Peyer's patch (tissue), 4 donors: ENCODE results near the gene VPS4B. TPM values are rescaled to one million over a fixed set of nuclear protein-coding genes. Genes with fewer than 3 reads are reported as not detected.
A peak's percentile ranks its signal among the peaks of the same experiment; 100 is the strongest.

Experiments used
- DNase-seq, 3 donors: peaks; one replicate each; pipeline ENCODE4 v3.0.0-alpha.2; 2017 to 2019
- H3K27ac ChIP-seq, 4 donors: fragments of 200-600 bp; sonication (generic); one replicate each; pipeline ENCODE4 v1.5.1; 2016 to 2019
- H3K27me3 ChIP-seq, 2 donors: fragments of 200-600 bp; sonication (generic); one replicate each; pipeline ENCODE4 v1.5.1; 2019
- H3K36me3 ChIP-seq, 3 donors: fragments of 200-600 bp; sonication (generic); one replicate each; pipeline ENCODE4 v1.5.1; 2016 to 2019
- H3K4me1 ChIP-seq, 4 donors: fragments of 200-600 bp; sonication (generic); one replicate each; pipeline ENCODE4 v1.5.1; 2016 to 2019
- H3K4me3 ChIP-seq, 4 donors: fragments of 200-600 bp; sonication (generic); 1 replicate in 3 of 4; 2 replicates in 1 of 4; pipeline ENCODE4 v1.5.1; 2016 to 2019; ENCODE audit warnings: mild to moderate bottlenecking in 1 of 4
- H3K9me3 ChIP-seq, 4 donors: fragments of 200-600 bp; sonication (generic); one replicate each; pipeline ENCODE4 v1.5.1; 2016 to 2019; ENCODE audit warnings: mild to moderate bottlenecking in 1 of 4
- POLR2A ChIP-seq, 2 donors: fragments of 450-650 bp; IDR thresholded peaks; one replicate each; pipeline ENCODE4 v1.5.1; 2017; ENCODE audit warnings: antibody characterized with exemption in 2 of 2, mild to moderate bottlenecking in 2 of 2, moderate library complexity in 2 of 2
- total RNA-seq, 4 donors: library from RNA; depleted of rRNA; stranded (reverse); fragments of >200 nt; gene quantifications; one replicate each; pipeline ENCODE4 v1.1.0, GENCODE V29; 2016
- TF ChIP-seq, protein P1 (sequence below), 6 experiments: fragments of 450-650 bp in 4 of 6; fragments of 200-600 bp in 2 of 6; sonication (generic) in 1 of 6; IDR thresholded peaks; one replicate each; pipeline ENCODE4 v1.5.1; 2017 to 2019; ENCODE audit warnings: antibody characterized with exemption in 6 of 6, mild to moderate bottlenecking in 3 of 6, moderate library complexity in 1 of 6

Gene VPS4B
- total RNA-seq = 10 to 100 TPM; 34.7 to 68.7 (median 47.0) TPM

DNA sequence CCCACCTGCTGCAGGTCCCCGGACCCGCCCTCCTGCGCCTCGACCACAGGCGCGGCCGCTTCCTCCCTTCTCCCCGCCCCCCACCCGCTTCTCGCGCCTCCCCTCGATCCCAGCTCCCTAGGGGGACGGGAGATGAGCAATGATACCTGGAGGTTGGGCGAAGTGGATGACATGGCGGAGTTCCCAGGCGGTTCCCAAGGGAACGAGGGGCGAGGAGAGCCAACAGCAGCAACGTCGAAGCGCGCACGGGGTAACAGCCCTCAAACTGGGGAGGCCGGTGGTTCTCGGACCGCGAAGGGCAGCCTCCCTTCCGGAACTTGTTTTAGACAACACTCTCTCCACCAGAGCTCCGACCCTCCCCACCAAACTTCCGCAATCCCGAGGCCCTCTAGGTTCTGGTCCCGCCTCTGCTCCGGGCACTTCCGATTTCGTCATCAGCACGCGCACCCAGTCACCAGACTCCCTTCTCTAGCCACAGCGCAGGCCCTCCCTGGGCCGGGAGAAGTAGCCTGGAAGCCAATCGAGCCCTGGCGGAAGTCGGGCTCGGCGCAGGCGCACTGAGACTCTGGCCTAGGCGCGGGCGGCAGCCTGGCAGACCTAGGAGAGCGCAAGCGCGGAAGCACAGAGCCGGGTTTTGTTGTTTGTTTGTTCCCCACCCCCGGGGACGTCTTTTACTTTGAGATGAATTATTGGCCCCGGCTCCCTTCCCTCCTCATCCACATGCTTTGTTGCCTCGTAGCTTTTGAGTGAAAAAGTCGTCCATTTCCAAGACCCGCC, at the start of gene VPS4B:
Gene VPS4B, minus strand, starts transcription at position 390 of the 777 bp plus-strand sequence. Its CDS starts 217 bp downstream, at position 173.
- peaks cover 0 to 6% (median 4%) of the 10 kb centered on the region in 4 donors for H3K4me1 ChIP-seq
- no peaks in the 10 kb centered on the region for H3K9me3 ChIP-seq
- peak; percentile 81 to 88 for TF ChIP-seq POLR2A (IDR thresholded peaks at IDR 0.05)
- TF ChIP-seq, protein P1, sequence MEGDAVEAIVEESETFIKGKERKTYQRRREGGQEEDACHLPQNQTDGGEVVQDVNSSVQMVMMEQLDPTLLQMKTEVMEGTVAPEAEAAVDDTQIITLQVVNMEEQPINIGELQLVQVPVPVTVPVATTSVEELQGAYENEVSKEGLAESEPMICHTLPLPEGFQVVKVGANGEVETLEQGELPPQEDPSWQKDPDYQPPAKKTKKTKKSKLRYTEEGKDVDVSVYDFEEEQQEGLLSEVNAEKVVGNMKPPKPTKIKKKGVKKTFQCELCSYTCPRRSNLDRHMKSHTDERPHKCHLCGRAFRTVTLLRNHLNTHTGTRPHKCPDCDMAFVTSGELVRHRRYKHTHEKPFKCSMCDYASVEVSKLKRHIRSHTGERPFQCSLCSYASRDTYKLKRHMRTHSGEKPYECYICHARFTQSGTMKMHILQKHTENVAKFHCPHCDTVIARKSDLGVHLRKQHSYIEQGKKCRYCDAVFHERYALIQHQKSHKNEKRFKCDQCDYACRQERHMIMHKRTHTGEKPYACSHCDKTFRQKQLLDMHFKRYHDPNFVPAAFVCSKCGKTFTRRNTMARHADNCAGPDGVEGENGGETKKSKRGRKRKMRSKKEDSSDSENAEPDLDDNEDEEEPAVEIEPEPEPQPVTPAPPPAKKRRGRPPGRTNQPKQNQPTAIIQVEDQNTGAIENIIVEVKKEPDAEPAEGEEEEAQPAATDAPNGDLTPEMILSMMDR (IDR thresholded peaks at IDR 0.05) = peak in 3 of 6 experiments; percentile 9 to 20 (median 10)
- peak; percentile 98 to 100 (median 100) for DNase-seq
- no peaks in the 10 kb centered on the region for H3K27me3 ChIP-seq
- peak within 1 kb of the TSS; percentile 94 to 98 (median 96) for H3K27ac ChIP-seq
- peaks cover 0 to 17% (median 0%) of the 10 kb centered on the region in 3 donors for H3K36me3 ChIP-seq
- H3K4me3 ChIP-seq = peak within 1 kb of the TSS; percentile 75 to 100 (median 87)

DNA sequence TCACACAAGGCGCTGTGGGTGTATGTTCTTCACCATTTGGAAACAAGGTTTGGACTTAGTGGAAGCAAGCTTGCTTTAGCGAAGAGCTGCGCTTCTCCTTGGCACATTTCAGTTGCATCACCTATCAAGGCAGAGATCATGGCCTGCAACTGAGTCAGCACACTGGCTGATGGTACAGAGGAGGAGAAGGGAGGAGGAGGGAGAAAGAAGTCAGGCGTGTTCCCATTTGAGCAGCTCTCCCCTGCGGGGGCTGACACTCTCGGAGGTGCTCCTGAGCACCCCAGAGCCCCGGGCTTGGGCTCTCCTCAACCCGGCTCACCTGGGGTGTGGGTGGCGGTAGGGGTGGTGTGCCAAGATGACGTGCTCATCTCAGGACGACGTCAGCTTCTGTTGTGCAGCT, 48.5 kb upstream of the VPS4B start:
- no peak overlapping the region for H3K4me3 ChIP-seq
- no peaks in the 10 kb centered on the region for H3K4me1 ChIP-seq
- DNase-seq = no peak
- H3K27ac ChIP-seq = no peak overlapping the region
- no peaks in the 10 kb centered on the region for H3K36me3 ChIP-seq
- H3K27me3 ChIP-seq = no peaks in the 10 kb centered on the region
- TF ChIP-seq POLR2A (IDR thresholded peaks at IDR 0.05) = no peak
- TF ChIP-seq, protein P1 (IDR thresholded peaks at IDR 0.05) = no peak
- no peaks in the 10 kb centered on the region for H3K9me3 ChIP-seq

DNA sequence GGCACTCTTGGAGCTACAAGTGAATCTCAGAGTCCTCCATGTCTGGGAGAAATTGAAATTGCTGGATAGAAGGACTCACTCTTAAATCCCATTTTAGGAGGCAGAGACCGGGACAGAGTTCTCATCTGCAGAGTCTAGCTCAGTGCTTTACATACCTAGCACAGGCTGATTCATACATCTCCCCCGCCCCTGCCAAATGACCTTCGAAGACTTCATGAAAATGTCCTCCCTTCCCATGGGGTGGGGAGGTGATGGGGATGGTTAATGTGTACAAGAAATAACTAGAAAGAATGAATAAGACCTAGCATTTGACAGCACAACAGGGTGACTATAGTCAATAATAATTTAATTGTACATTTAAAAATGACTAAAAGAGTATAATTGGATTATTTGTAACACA, 46.3 kb upstream of the VPS4B start:
- no peaks in the 10 kb centered on the region for H3K4me1 ChIP-seq
- no peaks in the 10 kb centered on the region for H3K36me3 ChIP-seq
- no peak for TF ChIP-seq POLR2A (IDR thresholded peaks at IDR 0.05)
- TF ChIP-seq, protein P1 (IDR thresholded peaks at IDR 0.05) = no peak
- H3K9me3 ChIP-seq = no peaks in the 10 kb centered on the region
- H3K27ac ChIP-seq = no peak overlapping the region
- no peak for DNase-seq
- H3K27me3 ChIP-seq = no peaks in the 10 kb centered on the region
- H3K4me3 ChIP-seq = no peak overlapping the region

DNA sequence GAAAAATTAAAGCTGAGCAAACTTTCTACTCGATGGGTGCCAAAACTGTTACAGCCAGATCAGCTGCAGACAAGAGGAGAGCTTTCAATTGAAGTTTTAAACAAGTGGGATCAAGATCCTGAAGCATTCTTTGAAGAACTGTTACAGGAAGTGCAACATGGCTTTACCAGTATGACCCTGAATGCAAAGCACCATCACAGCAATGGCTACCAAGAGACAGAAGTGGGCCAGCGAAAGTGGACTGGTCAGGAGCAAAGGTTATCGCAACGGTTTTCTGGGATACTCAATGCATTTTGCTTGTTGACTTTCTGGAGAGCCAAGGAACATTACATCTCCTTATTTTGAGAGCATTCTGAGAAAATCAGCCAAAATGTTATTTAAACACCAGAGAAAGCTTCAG, 45.4 kb upstream of the VPS4B start:
- Histone ChIP-seq H3K4me3 (no peak overlapping the region), H3K4me1 (no peaks in the 10 kb centered on the region), H3K27ac (no peak overlapping the region), H3K9me3 (no peaks in the 10 kb centered on the region), H3K27me3 (no peaks in the 10 kb centered on the region), H3K36me3 (no peaks in the 10 kb centered on the region)
- no peak for TF ChIP-seq POLR2A (IDR thresholded peaks at IDR 0.05)
- TF ChIP-seq, protein P1 (IDR thresholded peaks at IDR 0.05) = no peak
- no peak for DNase-seq

DNA sequence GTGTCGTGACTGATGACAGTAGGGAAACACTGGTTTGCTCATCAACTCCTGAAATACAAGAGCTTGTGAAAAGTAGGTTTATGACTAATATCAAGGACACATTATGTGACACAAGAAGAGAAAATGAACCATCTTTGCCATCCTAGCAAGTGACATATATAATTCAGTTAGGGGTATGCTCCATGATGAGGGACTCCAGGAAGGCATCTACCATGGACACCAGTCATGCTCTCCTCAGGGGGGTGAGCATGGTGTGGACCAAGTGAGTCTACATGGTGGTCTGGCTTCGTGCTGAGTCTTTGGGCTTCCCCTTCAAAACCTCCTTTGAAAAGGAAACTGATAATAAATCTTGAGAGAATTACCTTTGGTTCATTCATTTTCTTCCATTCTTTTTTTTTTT, 42.8 kb upstream of the VPS4B start:
- Histone ChIP-seq H3K4me1 (no peaks in the 10 kb centered on the region), H3K27me3 (no peaks in the 10 kb centered on the region), H3K36me3 (no peaks in the 10 kb centered on the region), H3K4me3 (no peak overlapping the region), H3K27ac (no peak overlapping the region), H3K9me3 (no peaks in the 10 kb centered on the region)
- TF ChIP-seq POLR2A (IDR thresholded peaks at IDR 0.05) = no peak
- no peak for DNase-seq

DNA sequence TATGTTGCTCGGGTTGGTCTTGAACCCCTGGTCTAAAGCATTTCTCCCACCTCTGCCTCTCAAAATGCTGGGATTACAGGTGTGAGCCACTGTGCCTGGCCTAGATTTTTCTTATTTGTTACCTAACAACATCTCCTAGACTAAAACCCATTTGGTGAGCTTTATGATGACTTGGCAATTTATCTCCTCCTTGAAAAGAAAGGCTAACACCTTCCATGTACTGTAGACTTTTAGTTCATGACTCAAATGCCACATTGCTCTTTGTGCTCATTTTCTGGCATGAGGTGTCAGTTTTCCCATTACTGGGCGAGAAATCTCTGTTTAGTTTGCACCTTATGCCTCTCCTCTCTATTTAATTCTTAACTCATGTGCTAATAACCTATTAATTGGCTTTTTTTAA, 42.2 kb upstream of the VPS4B start:
- no peak for DNase-seq
- H3K9me3 ChIP-seq = no peaks in the 10 kb centered on the region
- TF ChIP-seq, protein P1 (IDR thresholded peaks at IDR 0.05) = no peak
- no peak for TF ChIP-seq POLR2A (IDR thresholded peaks at IDR 0.05)
- no peaks in the 10 kb centered on the region for H3K27me3 ChIP-seq
- no peak overlapping the region for H3K4me3 ChIP-seq
- H3K36me3 ChIP-seq = no peaks in the 10 kb centered on the region
- no peak overlapping the region for H3K27ac ChIP-seq
- H3K4me1 ChIP-seq = no peaks in the 10 kb centered on the region
